AG04449 (cell line): ENCODE measurements around the gene HECTD1.

Source experiments
- CTCF ChIA-PET: fragments of 350-600 bp; formaldehyde crosslinking; extraction: SDS; loops from one replicate; lab custom pipeline; 2021; ENCODE audit warnings: antibody characterized with exemption; lab: Yijun Ruan, JAX
- POLR2A ChIA-PET: fragments of 400-600, 350-600 bp; formaldehyde crosslinking; extraction: SDS; loops from one replicate; lab custom pipeline; 2020; ENCODE audit warnings: antibody characterized with exemption, inconsistent platforms; lab: Yijun Ruan, JAX
- DNase-seq: peaks from one replicate; pipeline ENCODE4 v3.0.0-alpha.2; 2010; ENCODE audit warnings: low read depth, low spot score
- H3K4me3 ChIP-seq: 2 replicates; pipeline ENCODE4 v1.5.1; 2011; ENCODE audit warnings: low read depth, mild to moderate bottlenecking, control low read depth, low read length
- TF ChIP-seq, protein P1 (sequence below): IDR thresholded peaks from one replicate; pipeline ENCODE4 v1.5.1; 2011; ENCODE audit warnings: mild to moderate bottlenecking, moderate library complexity, low read length, control low read depth, inconsistent platforms; ENCODE audit not compliant: insufficient read depth; ENCODE audit errors: missing control alignments

The HECTD1 gene

DNA sequence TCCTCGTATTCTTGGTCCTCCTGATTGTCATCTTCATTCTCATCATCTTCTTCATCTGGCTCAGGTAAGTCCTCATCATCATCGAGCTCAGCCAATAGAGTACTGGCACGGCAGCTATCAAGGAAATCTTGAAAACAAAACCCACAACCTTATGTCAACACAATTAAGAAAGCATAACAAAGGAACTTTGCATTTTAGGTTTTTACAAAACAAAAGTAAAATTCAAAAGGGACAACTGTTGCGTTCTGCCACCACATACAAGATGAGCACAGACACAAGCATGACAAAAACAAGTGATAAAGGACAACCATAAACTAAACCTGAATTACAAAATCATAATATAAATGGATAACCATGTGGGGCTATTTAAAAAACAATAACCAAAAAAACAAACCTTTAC is 84.7 kb downstream of the HECTD1 start:
- CTCF ChIA-PET, result no interaction called here
- DNase-seq, result no peak
- POLR2A ChIA-PET, result no interaction called here
- no peak overlapping the region for H3K4me3 ChIP-seq
- TF ChIP-seq, protein P1, sequence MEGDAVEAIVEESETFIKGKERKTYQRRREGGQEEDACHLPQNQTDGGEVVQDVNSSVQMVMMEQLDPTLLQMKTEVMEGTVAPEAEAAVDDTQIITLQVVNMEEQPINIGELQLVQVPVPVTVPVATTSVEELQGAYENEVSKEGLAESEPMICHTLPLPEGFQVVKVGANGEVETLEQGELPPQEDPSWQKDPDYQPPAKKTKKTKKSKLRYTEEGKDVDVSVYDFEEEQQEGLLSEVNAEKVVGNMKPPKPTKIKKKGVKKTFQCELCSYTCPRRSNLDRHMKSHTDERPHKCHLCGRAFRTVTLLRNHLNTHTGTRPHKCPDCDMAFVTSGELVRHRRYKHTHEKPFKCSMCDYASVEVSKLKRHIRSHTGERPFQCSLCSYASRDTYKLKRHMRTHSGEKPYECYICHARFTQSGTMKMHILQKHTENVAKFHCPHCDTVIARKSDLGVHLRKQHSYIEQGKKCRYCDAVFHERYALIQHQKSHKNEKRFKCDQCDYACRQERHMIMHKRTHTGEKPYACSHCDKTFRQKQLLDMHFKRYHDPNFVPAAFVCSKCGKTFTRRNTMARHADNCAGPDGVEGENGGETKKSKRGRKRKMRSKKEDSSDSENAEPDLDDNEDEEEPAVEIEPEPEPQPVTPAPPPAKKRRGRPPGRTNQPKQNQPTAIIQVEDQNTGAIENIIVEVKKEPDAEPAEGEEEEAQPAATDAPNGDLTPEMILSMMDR, result no peak

DNA sequence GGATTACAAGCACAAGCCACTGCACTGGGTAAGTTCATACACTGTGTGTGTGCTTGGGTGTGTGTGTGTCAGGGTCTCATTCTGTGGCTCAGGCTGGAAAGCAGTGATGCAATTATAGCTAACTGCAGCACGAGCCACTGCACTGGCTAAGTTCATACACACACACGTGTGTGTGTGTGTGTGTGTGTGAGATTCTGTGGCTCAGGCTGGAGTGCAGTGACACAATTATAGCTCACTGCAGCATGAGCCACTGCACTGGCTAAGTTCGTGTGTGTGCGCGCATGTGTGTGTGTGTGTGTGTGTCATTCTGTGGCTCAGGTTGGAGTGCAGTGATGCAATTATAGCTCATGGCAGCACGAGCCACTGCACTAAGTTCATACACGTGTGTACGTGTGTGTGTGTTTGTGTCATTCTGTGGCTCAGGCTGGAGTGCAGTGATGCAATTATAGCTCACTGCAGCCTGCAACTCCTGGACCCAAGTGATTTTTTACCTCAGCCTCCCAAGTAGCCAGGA is 85.4 kb downstream of the HECTD1 start:
- TF ChIP-seq, protein P1, result no peak
- H3K4me3 ChIP-seq, result no peak overlapping the region
- ChIA-PET POLR2A (no interaction called here), CTCF (interaction anchor here (1.3 kb wide), 1 partner anchor 16 kb away, joined by 5 read pairs; no protein-coding TSS in a partner anchor)
- DNase-seq, result no peak

GRCh38 chr14:31118892-31119291 is 88.7 kb downstream of the HECTD1 start:
- ChIA-PET POLR2A (no interaction called here), CTCF (interaction anchor here (0.6 kb wide), 1 partner anchor 313 kb away, joined by 3 read pairs; no protein-coding TSS in a partner anchor)
- TF ChIP-seq, protein P1, result no peak
- no peak overlapping the region for H3K4me3 ChIP-seq
- no peak for DNase-seq

GRCh38 chr14:31113794-31114193 is 93.8 kb downstream of the HECTD1 start:
- TF ChIP-seq, protein P1, result no peak
- ChIA-PET POLR2A (no interaction called here), CTCF (interaction anchor here (2.0 kb wide), 1 partner anchor 135 kb away, joined by 5 read pairs; no protein-coding TSS in a partner anchor)
- H3K4me3 ChIP-seq, result no peak overlapping the region
- DNase-seq, result no peak

GRCh38 chr14:31110872-31111271 is 96.7 kb downstream of the HECTD1 start:
- CTCF ChIA-PET, result interaction anchor here (1.0 to 1.1 kb wide), 2 partner anchors 130 to 131 kb away, joined by 3 read pairs; no protein-coding TSS in a partner anchor
- POLR2A ChIA-PET, result no interaction called here
- no peak for DNase-seq
- TF ChIP-seq, protein P1, result no peak
- no peak overlapping the region for H3K4me3 ChIP-seq

DNA sequence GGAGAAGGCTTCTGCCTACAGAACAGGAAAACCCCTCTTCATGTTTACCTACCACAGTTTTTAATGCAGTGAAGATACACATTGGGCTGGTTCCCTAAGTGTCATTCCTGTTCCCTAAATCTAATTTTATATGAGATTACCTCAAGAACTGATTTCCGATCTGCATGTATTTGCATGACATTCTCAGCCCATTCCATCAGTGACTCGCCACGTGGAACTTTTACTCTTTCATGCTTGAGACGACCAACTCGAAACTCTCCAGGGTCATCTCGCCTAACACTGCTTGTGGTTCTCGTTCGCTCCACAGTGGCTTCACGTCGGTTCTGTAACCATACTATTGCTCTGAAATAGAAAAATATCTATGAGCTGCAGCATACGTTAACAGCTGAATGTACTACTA is 98.3 kb downstream of the HECTD1 start:
- DNase-seq, result no peak
- no peak overlapping the region for H3K4me3 ChIP-seq
- POLR2A ChIA-PET, result interaction anchor here (0.6 kb wide), 1 partner anchor 85 kb away, joined by 4 read pairs; no protein-coding TSS in a partner anchor
- CTCF ChIA-PET, result interaction anchor here (0.6 to 1.7 kb wide), 3 partner anchors 8 to 99 kb away, joined by 3 to 5 read pairs (median 4); no protein-coding TSS in a partner anchor
- TF ChIP-seq, protein P1, result no peak
